ENCODE results near the gene SORCS3.

- TF ChIP-seq CTCF (conservative IDR thresholded peaks at IDR 0.05) = no peak
- no peak for TF ChIP-seq EZH2 (IDR thresholded peaks at IDR 0.05; ENCODE audit: low read depth)
Measured at GRCh38 chr10:104920476-104920875, 279.4 kb downstream of the SORCS3 start.
